Astrocyte of the cerebellum (primary cell): ENCODE measurements around the gene TIMM50.
A peak's percentile ranks its signal among the peaks of the same experiment; 100 is the strongest.

ENCODE experiments used
- DNase-seq: peaks from one replicate; pipeline ENCODE4 v3.0.0-alpha.2; 2011; ENCODE audit warnings: low read depth
- H3K4me3 ChIP-seq: 2 replicates; pipeline ENCODE4 v1.5.1; 2011; ENCODE audit warnings: mild to moderate bottlenecking, low read depth, low read length, moderate library complexity
- CTCF ChIP-seq: IDR thresholded peaks from 2 replicates; pipeline ENCODE4 v1.5.1; 2012; ENCODE audit warnings: low read length, low read depth, moderate library complexity, mild to moderate bottlenecking; ENCODE audit errors: missing control alignments
- in situ Hi-C: cut with HindIII; loops from 2 replicates; pipeline ENCODE4 v1.10.0; 2017; ENCODE audit warnings: low sequenced_read_pairs

The TIMM50 gene

GRCh38 chr19:39500543-39500942, 19.9 kb downstream of the TIMM50 start:
- no peak for DNase-seq
- TF ChIP-seq CTCF: no peak
- no peak overlapping the region for H3K4me3 ChIP-seq
- in situ Hi-C loops: no loop called here

GRCh38 chr19:39501340-39501739, 20.7 kb downstream of the TIMM50 start:
- no peak overlapping the region for H3K4me3 ChIP-seq
- in situ Hi-C loops: no loop called here
- TF ChIP-seq CTCF: no peak
- DNase-seq: no peak

- peak; percentile 48 for TF ChIP-seq CTCF
- DNase-seq: no peak
- in situ Hi-C loops: no loop called here
- no peak overlapping the region for H3K4me3 ChIP-seq
These were observed 22.2 kb downstream of the TIMM50 start for GRCh38 chr19:39502640-39503417.

GRCh38 chr19:39506598-39506943, 25.9 kb downstream of the TIMM50 start:
- H3K4me3 ChIP-seq: peak overlapping the region; percentile 59
- DNase-seq: no peak
- in situ Hi-C loops: no loop called here
- no peak for TF ChIP-seq CTCF

- no peak for TF ChIP-seq CTCF
- in situ Hi-C loops: no loop called here
- peak overlapping the region; percentile 59 for H3K4me3 ChIP-seq
- DNase-seq: no peak
These were observed 26.5 kb downstream of the TIMM50 start for GRCh38 chr19:39506944-39507714.

- DNase-seq: no peak
- TF ChIP-seq CTCF: no peak
- peak overlapping the region; percentile 59 for H3K4me3 ChIP-seq
- in situ Hi-C loops: no loop called here
These were observed 27.2 kb downstream of the TIMM50 start for GRCh38 chr19:39507715-39508364.
